ENCODE data around the gene PCGF3.

Gene PCGF3

DNA sequence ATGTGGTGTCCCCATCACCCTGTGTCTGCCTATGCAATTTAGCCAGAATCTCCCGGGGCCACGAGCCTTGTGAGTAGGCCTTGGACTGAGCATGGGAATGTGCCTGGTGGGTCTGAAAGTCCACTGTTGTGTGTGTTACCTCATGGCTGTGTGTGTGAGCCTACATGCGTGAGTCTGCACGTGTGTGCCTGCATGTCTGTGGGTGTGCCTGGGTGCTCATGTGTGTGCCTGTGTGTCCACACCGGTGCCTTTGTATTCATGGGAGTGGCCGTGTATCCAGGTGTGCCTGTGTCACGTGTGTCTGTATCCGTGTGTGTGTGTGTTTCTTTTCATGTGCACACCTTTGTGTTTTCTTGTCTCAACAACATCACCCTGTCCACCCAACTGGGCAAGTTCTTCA, 45.8 kb upstream of the PCGF3 start:
- no peak for DNase-seq (ENCODE audit: low spot score)
- no peak for TF ChIP-seq CTCF (IDR thresholded peaks at IDR 0.05; ENCODE audit: extremely low read depth, insufficient read depth, missing control alignments)
- in situ Hi-C loops (cut with MboI; ENCODE audit: low pct_unique_long_range_greater_than_20kb, low sequenced_read_pairs, unreplicated experiment), result no loop called here

GRCh38 chr4:660401-660800, 45.2 kb upstream of the PCGF3 start:
- in situ Hi-C loops (cut with MboI; ENCODE audit: low pct_unique_long_range_greater_than_20kb, low sequenced_read_pairs, unreplicated experiment), result no loop called here
- DNase-seq (ENCODE audit: low spot score), result no peak
- TF ChIP-seq CTCF (IDR thresholded peaks at IDR 0.05; ENCODE audit: extremely low read depth, insufficient read depth, missing control alignments), result no peak

DNA sequence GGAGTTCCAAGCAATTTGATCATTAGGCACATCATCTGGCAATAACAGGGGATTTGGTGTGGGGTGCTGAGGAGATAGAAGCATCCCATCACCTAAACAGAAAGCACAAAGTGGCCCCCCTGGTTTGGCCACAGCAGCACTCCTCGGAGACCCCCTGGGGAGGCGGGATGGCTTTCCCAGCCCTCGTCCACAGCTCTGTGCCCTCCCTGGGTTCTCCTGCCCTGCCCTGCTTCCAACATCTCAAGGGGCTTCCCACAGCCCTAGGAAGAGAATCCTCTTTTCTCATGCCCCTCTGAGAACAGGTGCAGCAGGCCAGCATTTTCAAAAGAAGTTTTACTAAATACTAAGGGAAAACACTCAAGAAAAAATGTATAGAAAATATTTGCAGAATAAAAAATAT, 44.4 kb upstream of the PCGF3 start:
- in situ Hi-C loops (cut with MboI; ENCODE audit: low pct_unique_long_range_greater_than_20kb, low sequenced_read_pairs, unreplicated experiment), result no loop called here
- DNase-seq (ENCODE audit: low spot score), result no peak

GRCh38 chr4:661881-662761, 43.5 kb upstream of the PCGF3 start:
- no peak for TF ChIP-seq CTCF (IDR thresholded peaks at IDR 0.05; ENCODE audit: extremely low read depth, insufficient read depth, missing control alignments)
- in situ Hi-C loops (cut with MboI; ENCODE audit: low pct_unique_long_range_greater_than_20kb, low sequenced_read_pairs, unreplicated experiment), result no loop called here
- DNase-seq (ENCODE audit: low spot score), result no peak

More for the DNA sequence above, 44.4 kb upstream of the PCGF3 start:
- TF ChIP-seq CTCF (IDR thresholded peaks at IDR 0.05; ENCODE audit: extremely low read depth, insufficient read depth, missing control alignments), result no peak

DNA sequence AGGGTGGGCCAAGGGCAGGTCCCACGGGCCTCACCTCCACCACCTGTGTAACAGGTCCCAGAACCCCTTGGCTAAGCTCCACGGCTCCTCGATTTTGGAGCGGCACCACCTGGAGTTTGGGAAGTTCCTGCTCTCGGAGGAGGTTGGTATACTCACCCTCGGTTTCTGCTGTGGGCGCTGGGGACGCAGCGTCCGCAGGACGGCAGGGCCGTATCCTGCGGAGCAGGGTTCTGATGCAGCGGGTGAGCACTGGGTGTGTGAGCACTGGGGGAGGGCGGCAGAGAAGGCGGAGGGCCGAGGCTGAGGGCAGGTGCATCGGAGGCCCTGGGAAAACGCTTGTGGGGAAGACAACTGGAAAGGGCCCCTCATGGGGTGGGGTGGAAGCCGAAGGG, 42.6 kb upstream of the PCGF3 start:
- no peak for DNase-seq (ENCODE audit: low spot score)
- TF ChIP-seq CTCF (IDR thresholded peaks at IDR 0.05; ENCODE audit: extremely low read depth, insufficient read depth, missing control alignments), result no peak
- in situ Hi-C loops (cut with MboI; ENCODE audit: low pct_unique_long_range_greater_than_20kb, low sequenced_read_pairs, unreplicated experiment), result no loop called here

DNA sequence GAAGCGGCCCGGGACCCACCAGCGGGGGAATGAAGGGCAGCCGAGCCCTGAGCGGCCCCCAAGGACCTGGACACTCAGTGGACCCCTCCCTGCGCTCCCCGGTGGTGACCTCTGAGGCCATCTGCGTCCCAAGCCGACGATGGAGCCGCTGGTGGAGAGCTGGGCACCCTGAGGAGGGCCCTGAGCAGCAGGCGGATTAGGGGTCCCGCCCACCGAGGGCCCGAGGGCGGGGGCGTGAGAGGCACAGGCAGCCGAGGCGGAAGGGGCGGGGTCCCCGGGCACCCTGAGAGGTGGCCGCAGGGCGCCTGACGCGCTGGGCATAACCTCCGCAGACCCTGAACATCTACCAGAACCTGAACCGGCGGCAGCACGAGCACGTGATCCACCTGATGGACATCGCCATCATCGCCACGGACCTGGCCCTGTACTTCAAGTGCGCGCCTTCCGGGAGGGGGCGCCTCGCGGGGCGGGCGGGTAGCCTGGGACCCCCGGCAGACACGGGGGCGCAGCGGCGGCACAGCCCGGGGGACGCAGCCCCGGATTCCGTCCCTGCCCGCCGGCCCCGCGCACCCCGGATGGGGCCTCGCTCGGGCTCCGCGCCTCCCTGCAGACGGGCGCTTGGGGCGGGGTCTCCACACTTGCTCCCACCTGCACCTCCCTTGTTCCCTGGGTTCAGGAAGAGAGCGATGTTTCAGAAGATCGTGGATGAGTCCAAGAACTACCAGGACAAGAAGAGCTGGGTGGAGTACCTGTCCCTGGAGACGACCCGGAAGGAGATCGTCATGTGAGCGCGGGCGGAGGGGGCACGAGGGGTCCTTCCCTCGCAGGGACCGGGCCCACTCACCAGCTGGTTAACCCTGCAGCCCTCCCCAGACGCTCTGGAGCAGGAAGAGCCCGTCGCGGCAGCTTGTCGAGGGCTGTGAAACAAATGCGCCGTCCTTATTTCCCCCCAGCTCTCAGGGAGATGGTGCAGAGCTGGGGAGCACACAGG, 41.9 kb upstream of the PCGF3 start:
- no peak for TF ChIP-seq CTCF (IDR thresholded peaks at IDR 0.05; ENCODE audit: extremely low read depth, insufficient read depth, missing control alignments)
- DNase-seq (ENCODE audit: low spot score), result peak; percentile 84
- in situ Hi-C loops (cut with MboI; ENCODE audit: low pct_unique_long_range_greater_than_20kb, low sequenced_read_pairs, unreplicated experiment), result no loop called here

All from GM13977 (cell line).